Cardiac septum (tissue), 1 donor: ENCODE data around the gene AHNAK2. TPM values are rescaled to one million over a fixed set of nuclear protein-coding genes. Genes with fewer than 3 reads are reported as not detected.
"Not testable (repeated sequence)": the region's sequence is repeated elsewhere in the genome, so short reads cannot be mapped to it uniquely, and the experiment has no call there.

Experiments
- DNase-seq: peaks from one replicate; pipeline ENCODE4 v3.0.0-alpha.2; 2020; ENCODE audit warnings: low spot score
- intact Hi-C: fragments of 100-400 bp; cut with DNase I; formaldehyde crosslinking; loops from one replicate; pipeline ENCODE4 v1.14.0; 2022
- long read RNA-seq: library from polyadenylated mRNA; unstranded; transcript quantifications from one replicate; pipeline ENCODE4 v2.0.0, GENCODE V29; 2021
- total RNA-seq: library from RNA; stranded (reverse); fragmentation: NEBNext Ultra II Directional; extraction: Animal tissue kit (Norgen Biotek cat#: 25700); gene quantifications from one replicate; pipeline ENCODE4 v1.2.1, GENCODE V29; 2021
- donor health status: DM: no; HTN: no; CAD: no.

The AHNAK2 gene
- 4.6 TPM for total RNA-seq
- long read RNA-seq, partial matches to known transcripts, result 1 of 5 reads
- long read RNA-seq, other reads (novel, unspliced or antisense), result 4 of 5 reads

GRCh38 chr14:104977681-104978653 lies at the start of gene AHNAK2:
Gene AHNAK2 (minus strand): TSS chr14:104978374. CDS start chr14:104978237, 137 bp downstream.
- DNase-seq, result peak; percentile 58
- intact Hi-C loops, result loop anchor here (2.0 to 10.0 kb wide), 3 partner anchors 67 to 207 kb away; partner anchors contain the start of gene NUDT14

GRCh38 chr14:105027718-105028117 lies 49.5 kb upstream of the AHNAK2 start:
- DNase-seq, intact Hi-C loops: not testable (repeated sequence)

- intact Hi-C loops, result no loop called here
- DNase-seq, result no peak
Observed at GRCh38 chr14:105026802-105027563, 48.8 kb upstream of the AHNAK2 start.

- DNase-seq, result no peak
- intact Hi-C loops, result no loop called here
Observed at GRCh38 chr14:105026033-105026785, 48.0 kb upstream of the AHNAK2 start.

- intact Hi-C loops, result no loop called here
- DNase-seq, result no peak
Observed at GRCh38 chr14:105025429-105025828, 47.3 kb upstream of the AHNAK2 start.

- no peak for DNase-seq
- intact Hi-C loops, result no loop called here
Observed at GRCh38 chr14:105023791-105024480, 45.8 kb upstream of the AHNAK2 start.

- intact Hi-C loops, result no loop called here
- DNase-seq, result no peak
Observed at GRCh38 chr14:105023144-105023543, 45.0 kb upstream of the AHNAK2 start.

GRCh38 chr14:105022276-105022670 lies 44.1 kb upstream of the AHNAK2 start:
- no peak for DNase-seq
- intact Hi-C loops, result no loop called here

- intact Hi-C loops, result loop anchor here (2.0 kb wide), 1 partner anchor 35 kb away; no protein-coding TSS in a partner anchor
- DNase-seq, result no peak
Observed at GRCh38 chr14:105021656-105022275, 43.6 kb upstream of the AHNAK2 start.

- intact Hi-C loops, result loop anchor here (2.0 kb wide), 1 partner anchor 34 kb away; no protein-coding TSS in a partner anchor
- peak; percentile 99 for DNase-seq
Observed at GRCh38 chr14:105020815-105021655, 42.9 kb upstream of the AHNAK2 start, which contains the start of gene CDCA4. Gene CDCA4 (minus strand): TSS chr14:105021083. CDS start chr14:105011929, 9,154 bp downstream.

- no peak for DNase-seq
- intact Hi-C loops, result loop anchor here (2.0 kb wide), 1 partner anchor 33 kb away; no protein-coding TSS in a partner anchor
Observed at GRCh38 chr14:105019861-105020814, 42.0 kb upstream of the AHNAK2 start.

- intact Hi-C loops, result no loop called here
- DNase-seq, result no peak
Observed at GRCh38 chr14:105018414-105018813, 40.2 kb upstream of the AHNAK2 start.

GRCh38 chr14:105015905-105016304 lies 37.7 kb upstream of the AHNAK2 start:
- DNase-seq, result no peak
- intact Hi-C loops, result no loop called here

- DNase-seq, result no peak
- intact Hi-C loops, result no loop called here
Observed at GRCh38 chr14:105015242-105015641, 37.1 kb upstream of the AHNAK2 start.

- intact Hi-C loops, result no loop called here
Observed at GRCh38 chr14:105014631-105015030, 36.5 kb upstream of the AHNAK2 start.

GRCh38 chr14:105014032-105014431 lies 35.9 kb upstream of the AHNAK2 start:
- intact Hi-C loops, result no loop called here

More at GRCh38 chr14:105014631-105015030, 36.5 kb upstream of the AHNAK2 start:
- no peak for DNase-seq

More at GRCh38 chr14:105014032-105014431, 35.9 kb upstream of the AHNAK2 start:
- DNase-seq, result no peak
